ENCODE measurements around the gene MACO1.

DNA sequence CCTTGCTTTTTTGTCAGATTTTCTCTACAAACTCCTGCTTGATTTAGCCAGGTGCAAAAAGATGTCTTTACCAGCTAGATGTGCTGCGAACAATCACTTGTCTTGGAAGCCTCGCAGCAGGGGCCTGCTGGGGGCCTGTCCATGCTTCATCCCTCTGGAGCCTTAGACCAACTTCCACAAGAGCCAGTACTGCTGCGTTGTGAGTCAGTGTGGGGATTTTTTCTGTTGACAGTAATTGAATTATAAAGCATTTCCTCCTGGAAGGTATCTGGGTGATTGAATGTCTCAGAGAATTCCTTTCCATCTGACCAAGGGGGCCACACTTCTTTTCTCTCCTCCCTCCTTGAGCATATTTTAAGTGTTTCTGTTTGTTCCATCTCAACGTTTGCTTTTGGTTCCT lies 72.3 kb downstream of the MACO1 start:
- TF ChIP-seq EZH2 (IDR thresholded peaks at IDR 0.05; ENCODE audit: insufficient read depth, poor library complexity, severe bottlenecking) (no peak), EZH2phosphoT487 (IDR thresholded peaks at IDR 0.05; ENCODE audit: insufficient read depth, low read depth) (no peak)

Measured in GM23248 (cell line).